Measurements from ENCODE around the gene C7. TPM values are rescaled to one million over a fixed set of nuclear protein-coding genes. Genes with fewer than 3 reads are reported as not detected.
A peak's percentile ranks its signal among the peaks of the same experiment; 100 is the strongest.

The C7 gene
- total RNA-seq, 1 experiment from 2014 or later = 1.3 TPM

GRCh38 chr5:40916226-40916625 lies 6.9 kb downstream of the C7 start:
- no peak for DNase-seq (ENCODE audit: low spot score)

GRCh38 chr5:40928886-40929448 lies 19.7 kb downstream of the C7 start:
- no peak for DNase-seq (ENCODE audit: low spot score)

- no peak for DNase-seq (ENCODE audit: low spot score)
These were observed 23.5 kb downstream of the C7 start for GRCh38 chr5:40932766-40933165.

GRCh38 chr5:40937075-40937474 lies 27.8 kb downstream of the C7 start:
- no peak for DNase-seq (ENCODE audit: low spot score)

- no peak for DNase-seq (ENCODE audit: low spot score)
These were observed 30.5 kb downstream of the C7 start for GRCh38 chr5:40939753-40940152.

GRCh38 chr5:40945111-40945510 lies 35.8 kb downstream of the C7 start:
- DNase-seq (ENCODE audit: low spot score) = no peak

GRCh38 chr5:40955313-40955712 lies 46.0 kb downstream of the C7 start:
- no peak for DNase-seq (ENCODE audit: low spot score)

- DNase-seq (ENCODE audit: low spot score) = no peak
These were observed 47.8 kb downstream of the C7 start for GRCh38 chr5:40957048-40957447.

GRCh38 chr5:40958811-40959210 lies 49.5 kb downstream of the C7 start:
- DNase-seq (ENCODE audit: low spot score) = peak; percentile 18

- no peak for DNase-seq (ENCODE audit: low spot score)
These were observed 50.7 kb downstream of the C7 start for GRCh38 chr5:40960037-40960436.

GRCh38 chr5:40962207-40962955 lies 53.1 kb downstream of the C7 start:
- no peak for DNase-seq (ENCODE audit: low spot score)

- no peak for DNase-seq (ENCODE audit: low spot score)
These were observed 63.1 kb downstream of the C7 start for GRCh38 chr5:40972434-40972833.

GRCh38 chr5:40973364-40974004 lies 64.2 kb downstream of the C7 start:
- DNase-seq (ENCODE audit: low spot score) = no peak

GRCh38 chr5:40976041-40976440 lies 66.7 kb downstream of the C7 start:
- DNase-seq (ENCODE audit: low spot score) = no peak

- DNase-seq (ENCODE audit: low spot score) = no peak
These were observed 67.5 kb downstream of the C7 start for GRCh38 chr5:40976836-40977235.

- DNase-seq (ENCODE audit: low spot score) = no peak
These were observed 72.1 kb downstream of the C7 start for GRCh38 chr5:40981420-40981819.

- no peak for DNase-seq (ENCODE audit: low spot score)
These were observed 74.5 kb downstream of the C7 start for GRCh38 chr5:40983781-40984180.

- DNase-seq (ENCODE audit: low spot score) = peak; percentile 17
These were observed 75.6 kb downstream of the C7 start for GRCh38 chr5:40984884-40985283.

GRCh38 chr5:40985501-40985900 lies 76.2 kb downstream of the C7 start:
- no peak for DNase-seq (ENCODE audit: low spot score)

GRCh38 chr5:40986666-40987065 lies 77.4 kb downstream of the C7 start:
- no peak for DNase-seq (ENCODE audit: low spot score)

GRCh38 chr5:40987349-40987748 lies 78.1 kb downstream of the C7 start:
- no peak for DNase-seq (ENCODE audit: low spot score)

- no peak for DNase-seq (ENCODE audit: low spot score)
These were observed 79.6 kb downstream of the C7 start for GRCh38 chr5:40988746-40989510.

All from H4 (cell line).